Stimulated activated CD4-positive, alpha-beta T cell treated with anti-CD3 and anti-CD28 coated beads, Interleukin-1b, Interleukin-23, amount 100 ng/mL, for 1 hour (primary cell): Measurements from ENCODE around the gene PHF1.

Experiments
- DNase-seq, 2 donors: peaks; one replicate each; pipeline ENCODE4 v3.0.0-alpha.2; 2020; ENCODE audit warnings: low read depth in 2 of 2

PHF1 gene

GRCh38 chr6:33454009-33454946 is 43.5 kb downstream of the PHF1 start, which contains the start of gene ZBTB9:
Gene ZBTB9, plus strand, starts transcription at chr6:33454576. Its CDS starts 525 bp downstream, at chr6:33455101.
- DNase-seq = peak; percentile 74 to 83

- no peak for DNase-seq
Measured at GRCh38 chr6:33455051-33455450, 44.2 kb downstream of the PHF1 start.

GRCh38 chr6:33456156-33456555 is 45.3 kb downstream of the PHF1 start:
- DNase-seq = no peak

GRCh38 chr6:33458676-33459075 is 47.9 kb downstream of the PHF1 start:
- no peak for DNase-seq

GRCh38 chr6:33459226-33459625 is 48.4 kb downstream of the PHF1 start:
- DNase-seq = no peak
